Endothelial cell of umbilical vein (primary cell): ENCODE measurements around the gene ADGRE3. TPM values are rescaled to one million over a fixed set of nuclear protein-coding genes. Genes with fewer than 3 reads are reported as not detected.

Source experiments
- BruUV-seq: library from RNA; stranded (reverse); fragments of 400-500 nt; replicated peaks from 2 replicates; lab custom pipeline; 2021; lab: Mats Ljungman, UMichigan
- CTCF ChIA-PET: fragments of 300-600, 350-600 bp; sonication (Branson Sonifier 250); formaldehyde crosslinking; loops from one replicate; lab custom pipeline; 2021; ENCODE audit warnings: antibody characterized with exemption, inconsistent platforms; lab: Charles Lee
- POLR2A ChIA-PET: fragments of 300-600, 350-600 bp; sonication (Branson Sonifier 250); formaldehyde crosslinking; loops from one replicate; lab custom pipeline; 2021; ENCODE audit warnings: antibody characterized with exemption, inconsistent platforms; lab: Charles Lee
- DNase-seq: peaks from one replicate; pipeline ENCODE4 v3.0.0-alpha.2; 2011; ENCODE audit warnings: low read depth, low spot score
- FAIRE-seq: peaks from 2 replicates; lab custom pipeline; 2011; peaks lifted over from hg19 to GRCh38; lab: Jason Lieb, UNC
- H2AFZ ChIP-seq: 2 replicates; pipeline ENCODE4 v1.6.0; 2012; ENCODE audit warnings: low read depth, low read length, control low read depth, inconsistent platforms
- H3K27ac ChIP-seq: 2 replicates; pipeline ENCODE4 v1.5.1; 2011; ENCODE audit warnings: low read depth, mild to moderate bottlenecking, control low read depth, low read length, moderate library complexity; ENCODE audit not compliant: insufficient read depth
- H3K27me3 ChIP-seq, 2 experiments: 2 replicates each; pipeline versions ENCODE4 v1.6.0 to v1.6.1; 2011; ENCODE audit warnings: low read length in 2 of 2, mixed read lengths in 1 of 2; ENCODE audit not compliant: control insufficient read depth in 2 of 2, insufficient read depth in 2 of 2
- H3K36me3 ChIP-seq, 2 experiments: 2 replicates in 1 of 2; 3 replicates in 1 of 2; pipeline ENCODE4 v1.5.1; 2011; ENCODE audit warnings: low read length in 2 of 2, mild to moderate bottlenecking in 1 of 2, moderate library complexity in 1 of 2; ENCODE audit not compliant: control insufficient read depth in 2 of 2, insufficient read depth in 2 of 2; ENCODE audit errors: extremely low read depth in 1 of 2
- H3K4me1 ChIP-seq: 3 replicates; pipeline ENCODE4 v1.5.1; 2011; ENCODE audit warnings: mild to moderate bottlenecking, low read length; ENCODE audit not compliant: control insufficient read depth, insufficient read depth; ENCODE audit errors: extremely low read depth
- H3K4me2 ChIP-seq: 2 replicates; pipeline ENCODE4 v1.6.1; 2011; ENCODE audit warnings: low read length, control low read depth, mixed read lengths; ENCODE audit not compliant: insufficient read depth
- H3K4me3 ChIP-seq, 3 experiments: fragments of 200-600 bp in 1 of 3; sonication (generic), shearing (Covaris generic) in 1 of 3; replicated peaks in 1 of 3; 2 replicates each; pipeline ENCODE4 v1.5.1; 2011 to 2016; ENCODE audit warnings: control low read depth in 3 of 3, low read length in 3 of 3, mild to moderate bottlenecking in 2 of 3, inconsistent platforms in 1 of 3, low read depth in 1 of 3, moderate library complexity in 1 of 3; ENCODE audit not compliant: insufficient read depth in 1 of 3
- H3K79me2 ChIP-seq: 2 replicates; pipeline ENCODE4 v1.6.0; 2012; ENCODE audit warnings: low read length, inconsistent platforms; ENCODE audit not compliant: control insufficient read depth, insufficient read depth
- H3K9ac ChIP-seq: replicated peaks from 2 replicates; pipeline ENCODE3; 2011; ENCODE audit warnings: low read length, control low read depth; ENCODE audit not compliant: insufficient read depth; ENCODE audit errors: extremely low read depth
- H3K9me1 ChIP-seq: replicated peaks from 3 replicates; pipeline ENCODE4 v1.6.0; 2011; ENCODE audit warnings: mild to moderate bottlenecking, low read length; ENCODE audit not compliant: control insufficient read depth, insufficient read depth; ENCODE audit errors: extremely low read depth
- H3K9me3 ChIP-seq: replicated peaks from 2 replicates; pipeline ENCODE4 v1.5.1; 2012; ENCODE audit warnings: low read length, inconsistent platforms; ENCODE audit not compliant: control insufficient read depth, insufficient read depth
- H4K20me1 ChIP-seq: replicated peaks from 2 replicates; pipeline ENCODE3; 2011; ENCODE audit warnings: mild to moderate bottlenecking, low read length; ENCODE audit not compliant: control insufficient read depth, insufficient read depth; ENCODE audit errors: extremely low read depth
- EZH2 ChIP-seq: IDR thresholded peaks from 2 replicates; pipeline ENCODE4 v1.6.1; 2012; ENCODE audit warnings: borderline replicate concordance, low read depth, mild to moderate bottlenecking, moderate library complexity, low read length, inconsistent platforms; ENCODE audit not compliant: severe bottlenecking
- FOS ChIP-seq: IDR thresholded peaks from 2 replicates; pipeline ENCODE4 v1.6.1; 2011; ENCODE audit warnings: mild to moderate bottlenecking, low read length, moderate library complexity, borderline replicate concordance; ENCODE audit not compliant: insufficient read depth
- GATA2 ChIP-seq: IDR thresholded peaks from 2 replicates; pipeline ENCODE4 v1.7.0; 2011; ENCODE audit warnings: low read depth, mild to moderate bottlenecking, moderate library complexity, mixed read lengths, low read length; ENCODE audit not compliant: insufficient read length, insufficient read depth
- JUN ChIP-seq: IDR thresholded peaks from 2 replicates; pipeline ENCODE4 v1.6.1; 2011; ENCODE audit warnings: borderline replicate concordance, low read depth; ENCODE audit not compliant: insufficient read length, insufficient read depth
- MYC ChIP-seq: IDR thresholded peaks from one replicate; pipeline ENCODE4 v1.6.1; 2011; ENCODE audit warnings: mild to moderate bottlenecking, low read depth, low read length
- POLR2A ChIP-seq: IDR thresholded peaks from 2 replicates; pipeline ENCODE4 v1.6.1; 2012; ENCODE audit warnings: low read depth, mild to moderate bottlenecking, control low read depth, low read length
- POLR2AphosphoS5 ChIP-seq: IDR thresholded peaks from 2 replicates; pipeline ENCODE4 v1.6.1; 2012; ENCODE audit warnings: low read depth, mild to moderate bottlenecking, control low read depth, low read length, moderate library complexity; ENCODE audit not compliant: insufficient read depth
- dilution Hi-C: fragments of 300-500 bp; cut with MboI; formaldehyde crosslinking; loops from one replicate; pipeline ENCODE4 v1.15.0; 2019; ENCODE audit warnings: low sequenced_read_pairs; ENCODE audit not compliant: extremely low pct_ligation_motif_present
- intact Hi-C: fragments of 100-400 bp; cut with micrococcal nuclease; formaldehyde crosslinking; loops from one replicate; pipeline ENCODE4 v1.10.0; 2022
- polyA plus RNA-seq, 4 experiments: library from polyadenylated mRNA; depleted of rRNA in 3 of 4; stranded (reverse) in 3 of 4; unstranded in 1 of 4; fragments of >200 nt; gene quantifications; 2 replicates each; pipeline versions ENCODE4 v1.2.1 to v1.2.3, GENCODE V29; 2011 to 2012; ENCODE audit warnings: missing spikeins in 1 of 4
- total RNA-seq: library from RNA; stranded (reverse); gene quantifications from 2 replicates; pipeline ENCODE4 v1.2.3, GENCODE V29; 2021
- TF ChIP-seq, protein P1 (sequence below): IDR thresholded peaks from 2 replicates; pipeline ENCODE4 v1.6.1; 2011; ENCODE audit not compliant: insufficient read depth, insufficient read length
- TF ChIP-seq, protein P2 (sequence below), 2 donors: IDR thresholded peaks; 1 replicate in 1 of 2; 2 replicates in 1 of 2; pipeline ENCODE4 v1.5.1; 2011; ENCODE audit warnings: low read length in 2 of 2, mild to moderate bottlenecking in 2 of 2, moderate library complexity in 2 of 2, control low read depth in 1 of 2, inconsistent platforms in 1 of 2, low read depth in 1 of 2; ENCODE audit not compliant: insufficient read depth in 1 of 2; ENCODE audit errors: extremely low read depth in 1 of 2

Gene ADGRE3
- total and polyA plus RNA-seq, 2 donors (not counting 3 experiments of a cell fraction or from before 2014, with no cell fraction given): not detected

GRCh38 chr19:14718522-14719116 lies 44.0 kb upstream of the ADGRE3 start:
- Histone ChIP-seq H3K4me3 (no peak overlapping the region), H3K27me3 (no peaks in the 10 kb centered on the region), H3K27ac (no peak overlapping the region), H3K9me1 (no peaks in the 10 kb centered on the region), H3K9ac (no peak overlapping the region), H3K4me1 (no peaks in the 10 kb centered on the region), H2AFZ (no peak overlapping the region), H3K4me2 (no peak overlapping the region), H3K36me3 (peaks cover 12 to 22% of the 10 kb centered on the region in 2 experiments), H3K79me2 (no peaks in the 10 kb centered on the region), H4K20me1 (no peaks in the 10 kb centered on the region), H3K9me3 (peaks cover 20% of the 10 kb centered on the region)
- DNase-seq (no peak), FAIRE-seq (no peak)
- BruUV-seq: no TSS peak
- intact Hi-C loops: no loop called here
- dilution Hi-C loops: no loop called here
- CTCF ChIA-PET: no interaction called here
- POLR2A ChIA-PET: no interaction called here
- TF ChIP-seq, protein P1, sequence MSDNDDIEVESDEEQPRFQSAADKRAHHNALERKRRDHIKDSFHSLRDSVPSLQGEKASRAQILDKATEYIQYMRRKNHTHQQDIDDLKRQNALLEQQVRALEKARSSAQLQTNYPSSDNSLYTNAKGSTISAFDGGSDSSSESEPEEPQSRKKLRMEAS: no peak
- no peak for TF ChIP-seq POLR2A
- TF ChIP-seq JUN: no peak
- no peak for TF ChIP-seq GATA2
- no peak for TF ChIP-seq MYC
- TF ChIP-seq POLR2AphosphoS5: no peak
- TF ChIP-seq EZH2: no peak
- TF ChIP-seq FOS: no peak
- TF ChIP-seq, protein P2, sequence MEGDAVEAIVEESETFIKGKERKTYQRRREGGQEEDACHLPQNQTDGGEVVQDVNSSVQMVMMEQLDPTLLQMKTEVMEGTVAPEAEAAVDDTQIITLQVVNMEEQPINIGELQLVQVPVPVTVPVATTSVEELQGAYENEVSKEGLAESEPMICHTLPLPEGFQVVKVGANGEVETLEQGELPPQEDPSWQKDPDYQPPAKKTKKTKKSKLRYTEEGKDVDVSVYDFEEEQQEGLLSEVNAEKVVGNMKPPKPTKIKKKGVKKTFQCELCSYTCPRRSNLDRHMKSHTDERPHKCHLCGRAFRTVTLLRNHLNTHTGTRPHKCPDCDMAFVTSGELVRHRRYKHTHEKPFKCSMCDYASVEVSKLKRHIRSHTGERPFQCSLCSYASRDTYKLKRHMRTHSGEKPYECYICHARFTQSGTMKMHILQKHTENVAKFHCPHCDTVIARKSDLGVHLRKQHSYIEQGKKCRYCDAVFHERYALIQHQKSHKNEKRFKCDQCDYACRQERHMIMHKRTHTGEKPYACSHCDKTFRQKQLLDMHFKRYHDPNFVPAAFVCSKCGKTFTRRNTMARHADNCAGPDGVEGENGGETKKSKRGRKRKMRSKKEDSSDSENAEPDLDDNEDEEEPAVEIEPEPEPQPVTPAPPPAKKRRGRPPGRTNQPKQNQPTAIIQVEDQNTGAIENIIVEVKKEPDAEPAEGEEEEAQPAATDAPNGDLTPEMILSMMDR (IDR thresholded peaks at IDR 0.05; ENCODE audit: extremely low read depth in 1 of 2, insufficient read depth in 1 of 2, low read depth in 1 of 2, low read length in 2 of 2): no peak
